H1 (cell line): ENCODE results near the gene ACTR1A. TPM values are rescaled to one million over a fixed set of nuclear protein-coding genes. Genes with fewer than 3 reads are reported as not detected.

ENCODE experiments used
- CTCF ChIA-PET: fragments of 300-600 bp; sonication (Branson Sonifier 250); formaldehyde crosslinking; loops from one replicate; lab custom pipeline; 2021; ENCODE audit not compliant: partially characterized antibody; lab: Charles Lee
- POLR2A ChIA-PET: fragments of 300-600 bp; sonication (Branson Sonifier 250); formaldehyde crosslinking; loops from one replicate; lab custom pipeline; 2021; ENCODE audit warnings: inconsistent platforms; ENCODE audit not compliant: partially characterized antibody; lab: Charles Lee
- DNase-seq, 2 experiments: peaks; one replicate each; pipeline versions ENCODE4 v3.0.0 to v3.0.0-alpha.2; 2010 to 2022; ENCODE audit warnings: low spot score in 2 of 2, low read depth in 1 of 2, mixed read lengths in 1 of 2
- FAIRE-seq: peaks from 2 replicates; lab custom pipeline; 2011; peaks lifted over from hg19 to GRCh38; lab: Jason Lieb, UNC
- H2AFZ ChIP-seq: 2 replicates; pipeline ENCODE4 v1.8.1; 2012; ENCODE audit warnings: low read length, inconsistent platforms
- H2AK5ac ChIP-seq: 2 replicates; pipeline ENCODE4 v1.6.1; 2013; ENCODE audit warnings: low read depth, low read length
- H2BK120ac ChIP-seq: replicated peaks from 2 replicates; pipeline ENCODE3; 2013; ENCODE audit warnings: low read depth, low read length, inconsistent platforms
- H2BK12ac ChIP-seq: 2 replicates; pipeline ENCODE4 v1.6.1; 2013; ENCODE audit warnings: low read depth, low read length
- H2BK15ac ChIP-seq: 2 replicates; pipeline ENCODE4 v1.6.1; 2013; ENCODE audit warnings: low read length
- H2BK20ac ChIP-seq: 2 replicates; pipeline ENCODE4 v1.6.1; 2013; ENCODE audit warnings: low read length
- H2BK5ac ChIP-seq: 2 replicates; pipeline ENCODE4 v1.6.1; 2013; ENCODE audit warnings: low read depth, low read length
- H3K14ac ChIP-seq: 2 replicates; pipeline ENCODE4 v1.6.1; 2013; ENCODE audit warnings: inconsistent platforms; ENCODE audit not compliant: insufficient read length
- H3K18ac ChIP-seq: 2 replicates; pipeline ENCODE4 v1.6.1; 2013; ENCODE audit warnings: low read length; ENCODE audit errors: extremely low read depth
- H3K23ac ChIP-seq: 2 replicates; pipeline ENCODE4 v1.6.1; 2013; ENCODE audit warnings: inconsistent platforms; ENCODE audit not compliant: insufficient read length
- H3K23me2 ChIP-seq: 2 replicates; pipeline ENCODE4 v1.6.1; 2013; ENCODE audit warnings: low read depth, low read length
- H3K27ac ChIP-seq: 2 replicates; pipeline ENCODE4 v1.6.1; 2011; ENCODE audit warnings: low read depth, low read length, inconsistent platforms
- H3K27me3 ChIP-seq, 4 experiments: replicated peaks in 1 of 4; 1 replicate in 1 of 4; 2 replicates in 3 of 4; pipeline versions ENCODE4 v1.6.1 to v1.8.1; 2011 to 2013; ENCODE audit warnings: low read length in 3 of 4, mild to moderate bottlenecking in 3 of 4, inconsistent platforms in 2 of 4, mixed read lengths in 2 of 4, moderate library complexity in 1 of 4; ENCODE audit not compliant: control insufficient read depth in 3 of 4, insufficient read depth in 3 of 4; ENCODE audit errors: extremely low read depth in 1 of 4
- H3K36me3 ChIP-seq, 4 experiments: 2 replicates each; pipeline versions ENCODE4 v1.6.1 to v1.8.1; 2011 to 2013; ENCODE audit warnings: mild to moderate bottlenecking in 4 of 4, low read length in 3 of 4, moderate library complexity in 2 of 4, control low read depth in 1 of 4, inconsistent platforms in 1 of 4; ENCODE audit not compliant: insufficient read depth in 4 of 4, control insufficient read depth in 2 of 4
- H3K4ac ChIP-seq: replicated peaks from 2 replicates; pipeline ENCODE3; 2013; ENCODE audit warnings: low read length, low read depth, mixed read lengths, inconsistent platforms; ENCODE audit not compliant: insufficient read length
- H3K4me1 ChIP-seq, 4 experiments: replicated peaks in 1 of 4; 1 replicate in 1 of 4; 2 replicates in 3 of 4; pipeline versions ENCODE4 v1.6.1 to v1.8.1; 2011 to 2013; ENCODE audit warnings: low read length in 3 of 4, inconsistent platforms in 2 of 4, mixed read lengths in 1 of 4; ENCODE audit not compliant: insufficient read depth in 4 of 4, control insufficient read depth in 3 of 4
- H3K4me2 ChIP-seq, 2 experiments: 2 replicates each; pipeline versions ENCODE4 v1.6.1 to v1.8.1; 2011 to 2013; ENCODE audit warnings: low read depth in 2 of 2, low read length in 2 of 2, control low read depth in 1 of 2, inconsistent platforms in 1 of 2, mild to moderate bottlenecking in 1 of 2; ENCODE audit not compliant: insufficient read depth in 1 of 2
- H3K4me3 ChIP-seq, 4 experiments: fragments of 200-600, 300-600 bp in 1 of 4; sonication (generic), shearing (Covaris generic), sonication (Bioruptor Twin) in 1 of 4; 2 replicates each; pipeline versions ENCODE4 v1.5.1 to v1.8.1; 2011 to 2016; ENCODE audit warnings: low read length in 4 of 4, low read depth in 3 of 4, control low read depth in 2 of 4, inconsistent platforms in 2 of 4, mild to moderate bottlenecking in 2 of 4, mixed read lengths in 1 of 4, moderate library complexity in 1 of 4; ENCODE audit not compliant: insufficient read depth in 2 of 4; ENCODE audit errors: extremely low read depth in 1 of 4
- H3K56ac ChIP-seq: replicated peaks from 2 replicates; pipeline ENCODE3; 2013; ENCODE audit warnings: low read depth, mild to moderate bottlenecking, mixed read lengths, low read length, inconsistent platforms; ENCODE audit not compliant: insufficient read length
- H3K79me1 ChIP-seq: 2 replicates; pipeline ENCODE4 v1.6.1; 2013; ENCODE audit warnings: low read depth, low read length, control low read depth
- H3K79me2 ChIP-seq, 2 experiments: 2 replicates each; pipeline versions ENCODE4 v1.6.1 to v1.8.1; 2012 to 2013; ENCODE audit warnings: low read length in 2 of 2, mild to moderate bottlenecking in 2 of 2, inconsistent platforms in 1 of 2; ENCODE audit not compliant: insufficient read depth in 2 of 2, control insufficient read depth in 1 of 2
- H3K9ac ChIP-seq, 4 experiments: replicated peaks in 1 of 4; 1 replicate in 1 of 4; 2 replicates in 3 of 4; pipeline versions ENCODE4 v1.6.1 to v1.8.1; 2011 to 2013; ENCODE audit warnings: low read depth in 3 of 4, low read length in 3 of 4, control low read depth in 2 of 4, mild to moderate bottlenecking in 2 of 4, moderate library complexity in 2 of 4, inconsistent platforms in 1 of 4; ENCODE audit errors: extremely low read depth in 1 of 4
- H3K9me3 ChIP-seq, 2 experiments: 2 replicates each; pipeline versions ENCODE4 v1.6.1 to v1.8.1; 2012 to 2013; ENCODE audit warnings: mild to moderate bottlenecking in 2 of 2, moderate library complexity in 2 of 2, control low read depth in 1 of 2, inconsistent platforms in 1 of 2, low read depth in 1 of 2, low read length in 1 of 2, mixed read lengths in 1 of 2; ENCODE audit not compliant: insufficient read depth in 2 of 2
- H4K20me1 ChIP-seq, 2 experiments: replicated peaks in 1 of 2; 2 replicates each; pipeline versions ENCODE3 to v1.8.1; 2011 to 2013; ENCODE audit warnings: inconsistent platforms in 2 of 2, low read length in 2 of 2, mild to moderate bottlenecking in 1 of 2; ENCODE audit not compliant: insufficient read depth in 2 of 2, control insufficient read depth in 1 of 2
- H4K5ac ChIP-seq: 2 replicates; pipeline ENCODE4 v1.6.1; 2013; ENCODE audit warnings: low read length, low read depth, mixed read lengths, inconsistent platforms; ENCODE audit not compliant: insufficient read length
- H4K8ac ChIP-seq: 2 replicates; pipeline ENCODE4 v1.8.0; 2013; ENCODE audit warnings: mild to moderate bottlenecking, moderate library complexity, low read length, inconsistent platforms; ENCODE audit not compliant: insufficient read depth; ENCODE audit errors: extremely low read depth
- H4K91ac ChIP-seq: replicated peaks from 2 replicates; pipeline ENCODE3; 2013; ENCODE audit warnings: low read length, mixed read lengths, inconsistent platforms; ENCODE audit not compliant: insufficient read length
- JUND ChIP-seq: IDR thresholded peaks from 2 replicates; pipeline ENCODE4 v1.6.1; 2011; ENCODE audit warnings: mild to moderate bottlenecking, improper control_type of control experiment, low read length
- SAP30 ChIP-seq: fragments of 300-600 bp; sonication (generic); IDR thresholded peaks from 2 replicates; pipeline ENCODE4 v1.7.1; 2012; ENCODE audit warnings: low read length, moderate library complexity, mild to moderate bottlenecking, inconsistent platforms; ENCODE audit not compliant: insufficient read depth, insufficient replicate concordance
- WGBS, 2 experiments: shearing (Covaris generic) in 1 of 2; methylation state at CpG; one replicate each; pipeline versions ENCODE4 v1.1.6 to v1.1.7; 2013 to 2015; ENCODE audit warnings: low lambda C conversion rate in 2 of 2, mixed read lengths in 2 of 2, inconsistent platforms in 1 of 2, low coverage in 1 of 2, missing lambda C conversion rate in 1 of 2; ENCODE audit not compliant: insufficient replicate concordance in 2 of 2, insufficient coverage in 1 of 2, insufficient read length in 1 of 2; ENCODE audit errors: extremely low coverage in 1 of 2, missing lambda C conversion rate in 1 of 2; 5-methylcytosine and 5-hydroxymethylcytosine counted together
- polyA plus RNA-seq, 7 experiments: library from polyadenylated mRNA; depleted of rRNA in 3 of 7; stranded (reverse) in 5 of 7; unstranded in 2 of 7; fragments of >200 nt in 5 of 7; fragments of 200-250 nt in 2 of 7; gene quantifications; 1 replicate in 5 of 7; 2 replicates in 1 of 7; 4 replicates in 1 of 7; pipeline versions ENCODE4 v1.2.1 to v1.2.3, GENCODE V29; 2011 to 2013; ENCODE audit warnings: missing spikeins in 2 of 7, mixed read lengths in 2 of 7
- total RNA-seq: library from RNA; stranded (reverse); fragmentation: NEBNext Ultra II Directional; extraction: Animal tissue kit (Norgen Biotek cat#: 25700); gene quantifications from 2 replicates; pipeline ENCODE4 v1.2.1, GENCODE V29; 2021

ACTR1A gene
- total and polyA plus RNA-seq, 2 of the 8 experiments (the other 6 are each of a cell fraction or from before 2014, with no cell fraction given), result 78.6 to 86.3 TPM

GRCh38 chr10:102451105-102451969 lies 51.2 kb downstream of the ACTR1A start, which contains the start of gene C10orf95:
TSS of gene C10orf95 (minus strand) at chr10:102451543. CDS start at chr10:102451093, 450 bp downstream.
- H2BK5ac ChIP-seq, result peak within 1 kb of the TSS; percentile 96; the same call in 1 of the 2 replicates
- H4K91ac ChIP-seq, result no peak within 1 kb of the TSS
- no peak within 1 kb of the TSS for H2BK15ac ChIP-seq
- H2AK5ac ChIP-seq, result no peak within 1 kb of the TSS
- H3K9ac ChIP-seq, result peak within 1 kb of the TSS; percentile 25 to 96 (median 72)
- POLR2A ChIA-PET, result interaction anchor here (0.7 to 6.7 kb wide), 15 partner anchors 8 to 208 kb away, joined by 3 to 75 read pairs (median 4); partner anchors contain the start of genes ACTR1A, CUEDC2 and FBXL15
- no peak within 1 kb of the TSS for H2BK20ac ChIP-seq
- peaks cover 5 to 27% (median 18%) of the 10 kb centered on the region in 4 experiments for H3K4me1 ChIP-seq
- H4K8ac ChIP-seq, result peak within 1 kb of the TSS; percentile 89
- 0 out of 2 replicates have a peak within 1 kb of the TSS, but pooled peaks have one; percentile 2 for H2BK12ac ChIP-seq
- no peak within 1 kb of the TSS for H3K23ac ChIP-seq
- peaks cover 9% of the 10 kb centered on the region for H3K23me2 ChIP-seq
- WGBS, 2 experiments, result 38% methylated on average over 24 of the region's 28 CpGs; no CpG with 5 or more reads in 1 of the 2 experiments
- H3K14ac ChIP-seq, result no peak within 1 kb of the TSS
- peaks cover 0 to 18% of the 10 kb centered on the region in 2 experiments; a peak in 2 of 4 replicates for H3K79me2 ChIP-seq
- CTCF ChIA-PET, result interaction anchor here (0.9 to 5.0 kb wide), 24 partner anchors 11 to 379 kb away, joined by 3 to 38 read pairs (median 4); partner anchors contain the start of genes ACTR1A, CUEDC2 and FBXL15
- H3K27ac ChIP-seq, result peak within 1 kb of the TSS; percentile 72; the same call in 1 of the 2 replicates
- no peak for DNase-seq
- no peaks in the 10 kb centered on the region for H3K27me3 ChIP-seq
- no peak within 1 kb of the TSS for H3K4ac ChIP-seq
- no peak within 1 kb of the TSS for H4K5ac ChIP-seq
- H3K9me3 ChIP-seq, result no peaks in the 10 kb centered on the region
- H3K36me3 ChIP-seq, result peaks cover 0 to 33% (median 5%) of the 10 kb centered on the region in 4 experiments; a peak in 5 of 8 replicates
- H2AFZ ChIP-seq, result no peak within 1 kb of the TSS
- H3K79me1 ChIP-seq, result peaks cover 3% of the 10 kb centered on the region; the same call in 1 of the 2 replicates
- peak within 1 kb of the TSS; percentile 87 to 99 (median 98) for H3K4me3 ChIP-seq
- peak within 1 kb of the TSS; percentile 30 for H3K56ac ChIP-seq
- no peak within 1 kb of the TSS for H2BK120ac ChIP-seq
- H4K20me1 ChIP-seq, result peaks cover 0 to 2% of the 10 kb centered on the region in 2 experiments
- no peak for FAIRE-seq
- H3K18ac ChIP-seq, result peak within 1 kb of the TSS; percentile 99; the same call in 1 of the 2 replicates
- H3K4me2 ChIP-seq, result peak within 1 kb of the TSS; percentile 99 to 100
- TF ChIP-seq JUND (no peak), SAP30 (peak; percentile 68)
